Measurements from ENCODE around the gene ANKRD11. TPM values are rescaled to one million over a fixed set of nuclear protein-coding genes. Genes with fewer than 3 reads are reported as not detected.
A peak's percentile ranks its signal among the peaks of the same experiment; 100 is the strongest.
"Not testable (repeated sequence)": the region's sequence is repeated elsewhere in the genome, so short reads cannot be mapped to it uniquely, and the experiment has no call there.

The ANKRD11 gene
- total RNA-seq, 4 donors from 2014 or later, result 49.8 to 114 (median 82.2) TPM

DNA sequence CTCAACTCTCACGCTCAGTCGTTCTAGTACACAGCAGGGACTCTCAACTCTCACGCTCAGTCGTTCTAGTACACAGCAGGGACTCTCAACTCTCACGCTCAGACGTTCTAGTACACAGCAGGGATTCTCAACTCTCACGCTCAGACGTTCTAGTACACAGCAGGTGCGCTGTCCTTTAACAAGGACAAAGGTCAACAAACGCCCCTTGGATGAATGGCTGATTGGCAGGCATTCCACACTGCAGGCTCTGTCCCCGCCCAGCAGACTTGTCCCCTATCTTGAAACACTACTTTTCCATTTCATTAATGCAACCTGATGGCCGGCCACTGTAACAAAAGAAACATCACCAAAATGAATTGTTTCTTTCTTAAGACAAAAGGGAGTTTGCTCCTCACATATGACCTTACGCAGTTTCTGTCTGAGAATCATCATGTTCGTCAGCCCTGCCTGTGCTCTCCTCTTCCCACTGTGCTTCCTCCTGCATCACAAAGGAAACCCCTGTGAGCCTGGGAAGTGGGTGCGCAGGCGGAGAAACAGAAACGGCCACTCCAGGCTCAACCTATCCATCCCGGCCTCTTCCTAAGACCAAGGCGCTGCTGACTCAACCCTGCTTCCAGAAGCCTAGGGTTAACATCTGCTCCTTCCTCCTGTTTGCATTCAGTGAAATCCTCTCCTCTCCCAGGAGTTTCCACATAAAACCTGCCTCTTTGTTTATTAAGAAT, 59.8 kb downstream of the ANKRD11 start:
- TF ChIP-seq, protein P1, sequence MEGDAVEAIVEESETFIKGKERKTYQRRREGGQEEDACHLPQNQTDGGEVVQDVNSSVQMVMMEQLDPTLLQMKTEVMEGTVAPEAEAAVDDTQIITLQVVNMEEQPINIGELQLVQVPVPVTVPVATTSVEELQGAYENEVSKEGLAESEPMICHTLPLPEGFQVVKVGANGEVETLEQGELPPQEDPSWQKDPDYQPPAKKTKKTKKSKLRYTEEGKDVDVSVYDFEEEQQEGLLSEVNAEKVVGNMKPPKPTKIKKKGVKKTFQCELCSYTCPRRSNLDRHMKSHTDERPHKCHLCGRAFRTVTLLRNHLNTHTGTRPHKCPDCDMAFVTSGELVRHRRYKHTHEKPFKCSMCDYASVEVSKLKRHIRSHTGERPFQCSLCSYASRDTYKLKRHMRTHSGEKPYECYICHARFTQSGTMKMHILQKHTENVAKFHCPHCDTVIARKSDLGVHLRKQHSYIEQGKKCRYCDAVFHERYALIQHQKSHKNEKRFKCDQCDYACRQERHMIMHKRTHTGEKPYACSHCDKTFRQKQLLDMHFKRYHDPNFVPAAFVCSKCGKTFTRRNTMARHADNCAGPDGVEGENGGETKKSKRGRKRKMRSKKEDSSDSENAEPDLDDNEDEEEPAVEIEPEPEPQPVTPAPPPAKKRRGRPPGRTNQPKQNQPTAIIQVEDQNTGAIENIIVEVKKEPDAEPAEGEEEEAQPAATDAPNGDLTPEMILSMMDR (IDR thresholded peaks at IDR 0.05), result no peak
- no peak for DNase-seq (ENCODE audit: low spot score)
- no peak for ATAC-seq (ENCODE audit: low FRiP score)

DNA sequence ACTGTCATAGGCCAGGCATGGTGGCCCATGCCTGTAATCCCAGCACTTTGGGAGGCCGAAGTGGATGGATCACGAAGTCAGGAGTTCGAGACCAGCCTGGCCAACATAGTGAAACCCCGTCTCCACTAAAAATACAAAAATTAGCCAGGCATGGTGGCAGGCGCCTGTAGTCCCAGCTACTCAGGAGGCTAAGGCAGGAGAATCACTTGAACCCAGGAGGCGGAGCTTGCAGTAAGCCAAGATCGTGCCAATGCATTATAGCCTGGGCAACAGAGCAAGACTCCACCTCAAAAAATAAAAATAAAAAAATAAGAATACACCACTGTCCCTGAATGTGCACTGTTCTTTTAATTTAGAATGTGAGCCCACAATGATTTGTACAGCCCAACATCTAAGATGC, 61.8 kb downstream of the ANKRD11 start:
- DNase-seq (ENCODE audit: low spot score); ATAC-seq (ENCODE audit: low FRiP score): not testable (repeated sequence)

DNA sequence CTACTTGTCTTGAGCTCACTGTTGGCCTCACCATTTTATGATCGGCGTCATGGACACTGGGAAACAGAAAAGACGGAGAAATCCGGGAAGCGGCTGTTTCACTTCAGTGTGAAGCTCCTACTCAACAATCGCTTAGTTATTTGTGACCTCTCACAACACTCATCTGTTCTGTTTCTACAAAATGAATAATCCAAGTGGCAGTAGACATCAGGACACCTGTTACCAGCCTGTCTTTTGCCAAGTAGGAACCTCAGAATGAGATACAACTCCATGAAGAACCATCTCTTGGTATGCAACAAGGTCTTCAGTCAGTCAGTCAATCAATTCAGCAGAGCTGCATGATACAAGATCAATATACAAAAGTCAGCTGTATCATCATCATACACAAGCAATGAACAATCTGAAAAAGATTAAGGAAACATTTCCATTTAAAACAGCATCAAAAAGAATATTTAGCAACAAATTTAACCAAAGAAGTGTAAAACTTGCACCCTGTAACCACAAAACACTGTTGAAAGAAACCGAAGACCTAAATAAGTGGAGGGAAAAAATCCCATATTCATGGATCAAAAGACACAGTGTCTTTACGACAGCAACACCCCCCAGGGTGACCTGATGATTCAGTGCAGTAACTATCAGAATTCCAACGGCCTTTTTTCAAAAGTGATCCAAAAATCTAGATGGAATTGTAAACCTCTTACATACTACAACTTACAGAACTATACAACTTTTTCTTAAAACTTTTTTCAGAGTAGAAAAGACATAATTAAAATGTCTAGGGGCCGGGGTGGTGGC, 63.4 kb downstream of the ANKRD11 start:
- TF ChIP-seq, protein P1 (IDR thresholded peaks at IDR 0.05), result no peak
- DNase-seq (ENCODE audit: low spot score) (no peak), ATAC-seq (ENCODE audit: low FRiP score) (no peak)

DNA sequence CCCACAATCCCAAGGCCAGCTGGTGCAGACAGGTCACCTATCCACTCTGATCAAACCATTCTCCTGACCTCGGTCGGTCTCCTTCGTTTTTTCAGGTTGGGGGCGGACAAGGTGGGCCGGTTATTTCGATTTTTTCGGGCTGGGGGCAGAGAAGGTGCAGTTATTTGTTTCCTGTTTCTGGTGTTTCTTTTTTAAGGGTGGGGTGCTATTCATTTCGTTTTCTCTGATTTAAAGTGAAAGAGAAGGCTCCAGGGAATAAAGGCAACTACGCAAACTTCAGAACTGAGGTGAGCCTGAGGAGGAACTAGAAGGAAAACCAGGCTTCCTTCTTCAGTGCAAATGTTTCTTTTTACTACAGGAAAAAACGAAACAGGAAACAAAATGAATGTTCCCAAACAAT, 64.8 kb downstream of the ANKRD11 start:
- no peak for DNase-seq (ENCODE audit: low spot score)
- TF ChIP-seq, protein P1 (IDR thresholded peaks at IDR 0.05), result no peak
- ATAC-seq (ENCODE audit: low FRiP score), result no peak

GRCh38 chr16:89423681-89424260, 66.6 kb downstream of the ANKRD11 start:
- ATAC-seq (ENCODE audit: low FRiP score) (no peak), DNase-seq (ENCODE audit: low spot score) (no peak)
- TF ChIP-seq, protein P1 (IDR thresholded peaks at IDR 0.05), result no peak

- no peak for DNase-seq (ENCODE audit: low spot score)
- peak; percentile 57 for ATAC-seq (ENCODE audit: low FRiP score)
- TF ChIP-seq, protein P1 (IDR thresholded peaks at IDR 0.05), result no peak
Observed at GRCh38 chr16:89422905-89423630, 67.3 kb downstream of the ANKRD11 start.

DNA sequence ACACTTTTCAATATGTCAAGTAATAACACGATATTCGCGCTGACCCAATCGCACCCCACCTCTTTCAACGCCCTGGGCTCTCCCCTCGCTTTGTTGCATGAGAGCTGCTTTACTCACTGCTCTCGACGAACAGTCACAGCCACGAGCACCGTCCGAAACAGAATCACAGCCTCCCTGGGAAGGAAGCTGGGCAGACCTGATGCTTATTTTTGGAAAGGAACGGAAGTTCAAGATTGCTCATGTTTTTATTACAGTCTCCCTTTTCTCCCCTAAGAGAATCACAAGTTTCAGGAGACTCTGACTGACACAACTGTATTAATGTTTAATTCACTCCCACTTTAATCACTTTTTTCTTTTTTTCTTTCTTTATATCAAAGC, 67.8 kb downstream of the ANKRD11 start:
- TF ChIP-seq, protein P1 (IDR thresholded peaks at IDR 0.05), result no peak
- DNase-seq (ENCODE audit: low spot score), result no peak
- no peak for ATAC-seq (ENCODE audit: low FRiP score)

DNA sequence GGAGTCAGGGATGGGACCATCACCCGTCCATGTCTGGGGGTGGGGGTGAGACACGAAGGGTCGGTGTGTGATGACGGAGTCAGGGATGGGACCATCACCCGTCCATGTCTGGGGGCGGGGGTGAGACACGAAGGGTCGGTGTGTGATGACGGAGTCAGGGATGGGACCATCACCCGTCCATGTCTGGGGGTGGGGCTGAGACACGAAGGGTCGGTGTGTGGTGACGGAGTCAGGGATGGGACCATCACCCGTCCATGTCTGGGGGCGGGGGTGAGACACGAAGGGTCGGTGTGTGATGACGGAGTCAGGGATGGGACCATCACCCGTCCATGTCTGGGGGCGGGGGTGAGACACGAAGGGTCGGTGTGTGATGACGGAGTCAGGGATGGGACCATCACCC, 69.1 kb downstream of the ANKRD11 start:
- not testable (repeated sequence) for DNase-seq (ENCODE audit: low spot score); ATAC-seq (ENCODE audit: low FRiP score)
